Measurements from ENCODE around the gene SH3RF1. TPM values are rescaled to one million over a fixed set of nuclear protein-coding genes. Genes with fewer than 3 reads are reported as not detected.

The SH3RF1 gene
- total RNA-seq, 1 donor from 2014 or later = 5.0 TPM

GRCh38 chr4:169071747-169072146 lies 199.0 kb downstream of the SH3RF1 start:
- DNase-seq (ENCODE audit: low read depth in 2 of 2) = no peak

- DNase-seq (ENCODE audit: low read depth in 2 of 2) = peak in 1 of 2 donors; percentile 42
These were observed 199.9 kb downstream of the SH3RF1 start for GRCh38 chr4:169070895-169071218.

GRCh38 chr4:169070071-169070894 lies 200.5 kb downstream of the SH3RF1 start:
- peak in 1 of 2 donors; percentile 53 for DNase-seq (ENCODE audit: low read depth in 2 of 2)

- DNase-seq (ENCODE audit: low read depth in 2 of 2) = no peak
These were observed 202.3 kb downstream of the SH3RF1 start for GRCh38 chr4:169068423-169068822.

- DNase-seq (ENCODE audit: low read depth in 2 of 2) = no peak
These were observed 203.8 kb downstream of the SH3RF1 start for GRCh38 chr4:169066934-169067333.

- no peak for DNase-seq (ENCODE audit: low read depth in 2 of 2)
These were observed 206.5 kb downstream of the SH3RF1 start for GRCh38 chr4:169064296-169064695.

- DNase-seq (ENCODE audit: low read depth in 2 of 2) = no peak
These were observed 207.3 kb downstream of the SH3RF1 start for GRCh38 chr4:169063441-169063840.

GRCh38 chr4:169062897-169063244 lies 207.9 kb downstream of the SH3RF1 start:
- DNase-seq (ENCODE audit: low read depth in 2 of 2) = no peak

GRCh38 chr4:169061386-169061785 lies 209.4 kb downstream of the SH3RF1 start:
- DNase-seq (ENCODE audit: low read depth in 2 of 2) = no peak

GRCh38 chr4:169060391-169061091 lies 210.2 kb downstream of the SH3RF1 start:
- peak in 1 of 2 donors; percentile 32 for DNase-seq (ENCODE audit: low read depth in 2 of 2)

- peak; percentile 54 to 78 for DNase-seq (ENCODE audit: low read depth in 2 of 2)
These were observed 211.2 kb downstream of the SH3RF1 start for GRCh38 chr4:169059306-169060211.

GRCh38 chr4:169058312-169058711 lies 212.4 kb downstream of the SH3RF1 start:
- DNase-seq (ENCODE audit: low read depth in 2 of 2) = no peak

GRCh38 chr4:169054879-169055278 lies 215.9 kb downstream of the SH3RF1 start:
- DNase-seq (ENCODE audit: low read depth in 2 of 2) = no peak

GRCh38 chr4:169052594-169052945 lies 218.2 kb downstream of the SH3RF1 start:
- DNase-seq (ENCODE audit: low read depth in 2 of 2) = no peak

GRCh38 chr4:169051761-169052593 lies 218.8 kb downstream of the SH3RF1 start:
- no peak for DNase-seq (ENCODE audit: low read depth in 2 of 2)

- no peak for DNase-seq (ENCODE audit: low read depth in 2 of 2)
These were observed 219.6 kb downstream of the SH3RF1 start for GRCh38 chr4:169050881-169051760.

GRCh38 chr4:169050284-169050683 lies 220.5 kb downstream of the SH3RF1 start:
- peak in 1 of 2 donors; percentile 75 for DNase-seq (ENCODE audit: low read depth in 2 of 2)

GRCh38 chr4:169048868-169049414 lies 221.8 kb downstream of the SH3RF1 start:
- DNase-seq (ENCODE audit: low read depth in 2 of 2) = no peak

- no peak for DNase-seq (ENCODE audit: low read depth in 2 of 2)
These were observed 222.8 kb downstream of the SH3RF1 start for GRCh38 chr4:169047956-169048355.

All from dermis microvascular lymphatic vessel endothelial cell (primary cell).